Mammary epithelial cell (primary cell): ENCODE measurements around the gene NFKB1.

Experiments used
- EZH2 ChIP-seq: IDR thresholded peaks from 2 replicates; pipeline ENCODE4 v1.6.1; 2012; ENCODE audit warnings: low read length, inconsistent platforms, borderline replicate concordance
- TF ChIP-seq, protein P1 (sequence below), 2 donors: IDR thresholded peaks in 1 of 2; conservative IDR thresholded peaks in 1 of 2; 2 replicates each; pipeline ENCODE4 v1.5.1; 2011 to 2012; ENCODE audit warnings: inconsistent platforms in 2 of 2, low read length in 2 of 2, mild to moderate bottlenecking in 2 of 2, control low read depth in 1 of 2, low read depth in 1 of 2; ENCODE audit not compliant: insufficient read depth in 1 of 2; ENCODE audit errors: extremely low read depth in 1 of 2

DNA sequence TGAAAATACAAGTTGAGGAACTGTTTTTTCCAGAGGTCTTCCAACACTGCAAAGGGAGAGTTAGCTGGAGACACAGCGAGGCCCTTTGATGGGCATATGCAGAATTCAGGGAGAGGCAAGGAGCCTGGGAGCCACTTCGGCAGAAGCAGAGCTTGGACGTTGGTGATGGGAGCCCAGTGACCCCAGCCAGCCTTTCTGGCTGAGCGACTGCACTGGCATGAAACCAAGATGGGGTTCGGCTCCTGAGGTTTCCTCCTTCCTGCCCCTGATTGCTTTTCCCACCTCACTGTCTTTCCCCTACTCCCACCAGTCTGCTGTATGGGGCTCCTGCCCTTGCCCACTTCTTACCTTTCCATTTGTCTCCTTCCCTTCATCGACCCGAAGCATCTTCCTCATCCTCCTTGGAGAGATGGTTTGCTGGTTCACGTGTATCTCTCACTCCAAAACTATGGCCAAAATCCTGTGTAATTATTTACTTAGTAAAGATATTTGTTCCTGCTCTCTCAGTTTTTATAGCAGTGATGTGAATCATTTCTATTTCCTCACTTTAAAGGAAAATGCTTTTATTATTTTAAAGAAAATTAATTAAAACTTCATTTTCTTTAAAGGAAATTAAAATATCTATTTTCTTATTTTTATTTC, 100.5 kb downstream of the NFKB1 start:
- TF ChIP-seq, protein P1, sequence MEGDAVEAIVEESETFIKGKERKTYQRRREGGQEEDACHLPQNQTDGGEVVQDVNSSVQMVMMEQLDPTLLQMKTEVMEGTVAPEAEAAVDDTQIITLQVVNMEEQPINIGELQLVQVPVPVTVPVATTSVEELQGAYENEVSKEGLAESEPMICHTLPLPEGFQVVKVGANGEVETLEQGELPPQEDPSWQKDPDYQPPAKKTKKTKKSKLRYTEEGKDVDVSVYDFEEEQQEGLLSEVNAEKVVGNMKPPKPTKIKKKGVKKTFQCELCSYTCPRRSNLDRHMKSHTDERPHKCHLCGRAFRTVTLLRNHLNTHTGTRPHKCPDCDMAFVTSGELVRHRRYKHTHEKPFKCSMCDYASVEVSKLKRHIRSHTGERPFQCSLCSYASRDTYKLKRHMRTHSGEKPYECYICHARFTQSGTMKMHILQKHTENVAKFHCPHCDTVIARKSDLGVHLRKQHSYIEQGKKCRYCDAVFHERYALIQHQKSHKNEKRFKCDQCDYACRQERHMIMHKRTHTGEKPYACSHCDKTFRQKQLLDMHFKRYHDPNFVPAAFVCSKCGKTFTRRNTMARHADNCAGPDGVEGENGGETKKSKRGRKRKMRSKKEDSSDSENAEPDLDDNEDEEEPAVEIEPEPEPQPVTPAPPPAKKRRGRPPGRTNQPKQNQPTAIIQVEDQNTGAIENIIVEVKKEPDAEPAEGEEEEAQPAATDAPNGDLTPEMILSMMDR (conservative IDR thresholded peaks at IDR 0.05 in 1 of 2, IDR thresholded peaks at IDR 0.05 in 1 of 2; ENCODE audit: extremely low read depth in 1 of 2, insufficient read depth in 1 of 2, low read depth in 1 of 2, low read length in 2 of 2): no peak
- TF ChIP-seq EZH2: no peak
